SK-N-SH (cell line): ENCODE data around the gene SLC22A23. TPM values are rescaled to one million over a fixed set of nuclear protein-coding genes. Genes with fewer than 3 reads are reported as not detected.

ENCODE experiments used
- CTCF ChIA-PET: fragments of 300-600, 350-600 bp; formaldehyde crosslinking; extraction: SDS; loops from one replicate; lab custom pipeline; 2021; lab: Yijun Ruan, JAX
- POLR2A ChIA-PET: fragments of 350-600 bp; sonication (Branson Sonifier 250); formaldehyde crosslinking; extraction: SDS; loops from one replicate; lab custom pipeline; 2020; ENCODE audit warnings: antibody characterized with exemption, inconsistent platforms; lab: Yijun Ruan, JAX
- DNase-seq: peaks from one replicate; pipeline ENCODE4 v3.0.0; 2012
- H2AFZ ChIP-seq: fragments of 200-600 bp; sonication (generic); 2 replicates; pipeline ENCODE4 v1.8.1; 2016; ENCODE audit warnings: antibody characterized with exemption, mild to moderate bottlenecking, low read depth
- H3F3A ChIP-seq: fragments of 200-600 bp; sonication (generic); replicated peaks from 2 replicates; pipeline ENCODE3; 2016; ENCODE audit warnings: antibody characterized with exemption, mild to moderate bottlenecking; ENCODE audit not compliant: insufficient read depth
- H3K27ac ChIP-seq, 2 experiments: fragments of 200-500 bp in 1 of 2; fragments of 200-600 bp in 1 of 2; sonication (Bioruptor generic) in 1 of 2; sonication (generic), shearing (Covaris generic) in 1 of 2; 2 replicates each; pipeline versions ENCODE4 v1.5.1 to v1.6.1; 2014 to 2016; ENCODE audit warnings: low read depth in 2 of 2, inconsistent platforms in 1 of 2, low read length in 1 of 2, mild to moderate bottlenecking in 1 of 2, mixed read lengths in 1 of 2
- H3K27me3 ChIP-seq: fragments of 200-600 bp; sonication (generic), shearing (Covaris generic); 2 replicates; pipeline ENCODE4 v1.6.1; 2016; ENCODE audit warnings: mixed run types; ENCODE audit not compliant: insufficient read depth
- H3K36me3 ChIP-seq, 2 experiments: fragments of 200-500 bp in 1 of 2; fragments of 200-600 bp in 1 of 2; sonication (Bioruptor generic) in 1 of 2; sonication (generic) in 1 of 2; replicated peaks in 1 of 2; 2 replicates each; pipeline versions ENCODE3 to v1.5.1; 2014 to 2016; ENCODE audit warnings: low read length in 1 of 2, mild to moderate bottlenecking in 1 of 2; ENCODE audit not compliant: insufficient read depth in 2 of 2, control insufficient read depth in 1 of 2
- H3K4me1 ChIP-seq, 2 experiments: fragments of 200-500 bp in 1 of 2; fragments of 200-600 bp in 1 of 2; sonication (Bioruptor generic) in 1 of 2; sonication (generic), shearing (Covaris generic) in 1 of 2; 2 replicates each; pipeline versions ENCODE4 v1.5.1 to v1.6.1; 2014 to 2016; ENCODE audit warnings: low read depth in 1 of 2, low read length in 1 of 2, mixed run types in 1 of 2; ENCODE audit not compliant: insufficient read depth in 2 of 2, control insufficient read depth in 1 of 2
- H3K4me2 ChIP-seq: fragments of 200-600 bp; sonication (generic), shearing (Covaris generic); 2 replicates; pipeline ENCODE4 v1.6.1; 2017; ENCODE audit warnings: mixed run types
- H3K4me3 ChIP-seq, 2 experiments: fragments of 200-500 bp in 1 of 2; fragments of 200-600 bp in 1 of 2; sonication (Bioruptor generic) in 1 of 2; sonication (generic), shearing (Covaris generic) in 1 of 2; 2 replicates each; pipeline versions ENCODE4 v1.5.1 to v1.8.1; 2014 to 2016; ENCODE audit warnings: low read depth in 2 of 2, inconsistent platforms in 1 of 2, low read length in 1 of 2, mild to moderate bottlenecking in 1 of 2, mixed read lengths in 1 of 2, moderate library complexity in 1 of 2
- H3K79me2 ChIP-seq: fragments of 200-600 bp; sonication (generic); 2 replicates; pipeline ENCODE4 v1.8.1; 2017; ENCODE audit warnings: mild to moderate bottlenecking; ENCODE audit not compliant: insufficient read depth
- H3K9ac ChIP-seq: fragments of 200-600 bp; sonication (generic); 2 replicates; pipeline ENCODE4 v1.6.1; 2017; ENCODE audit warnings: mixed run types
- H3K9me2 ChIP-seq: fragments of 200-600 bp; sonication (generic); 2 replicates; pipeline ENCODE4 v1.6.1; 2017; ENCODE audit warnings: mixed run types
- H3K9me3 ChIP-seq: fragments of 200-600 bp; sonication (generic); 2 replicates; pipeline ENCODE4 v1.6.1; 2017; ENCODE audit warnings: mixed run types, mild to moderate bottlenecking, moderate library complexity
- H4K20me1 ChIP-seq: fragments of 200-600 bp; sonication (generic); 2 replicates; pipeline ENCODE4 v1.6.1; 2017; ENCODE audit warnings: mild to moderate bottlenecking, mixed run types; ENCODE audit not compliant: insufficient read depth
- EP300 ChIP-seq, 2 experiments: IDR thresholded peaks; 2 replicates each; pipeline versions ENCODE4 v1.4.0 to v1.6.1; 2012; ENCODE audit warnings: borderline replicate concordance in 1 of 2, low read depth in 1 of 2, low read length in 1 of 2
- FOSL2 ChIP-seq: IDR thresholded peaks from 2 replicates; pipeline ENCODE4 v1.4.0; 2012; ENCODE audit warnings: low read depth, mild to moderate bottlenecking, moderate library complexity, borderline replicate concordance
- JUND ChIP-seq: IDR thresholded peaks from 2 replicates; pipeline ENCODE4 v1.4.0; 2012
- MAX ChIP-seq: IDR thresholded peaks from 2 replicates; pipeline ENCODE4 v1.4.0; 2012; ENCODE audit warnings: low read depth
- NFIC ChIP-seq: IDR thresholded peaks from 2 replicates; pipeline ENCODE4 v1.4.0; 2012; ENCODE audit warnings: borderline replicate concordance
- POLR2AphosphoS5 ChIP-seq: IDR thresholded peaks from 2 replicates; pipeline ENCODE4 v1.6.1; 2012; ENCODE audit warnings: low read depth, low read length
- RFX5 ChIP-seq: IDR thresholded peaks from 2 replicates; pipeline ENCODE4 v1.6.1; 2012; ENCODE audit warnings: mild to moderate bottlenecking, improper control_type of control experiment, low read length
- TAF1 ChIP-seq: IDR thresholded peaks from 2 replicates; pipeline ENCODE4 v1.6.1; 2012; ENCODE audit warnings: low read depth, mild to moderate bottlenecking, low read length, moderate library complexity, borderline replicate concordance
- TCF12 ChIP-seq: IDR thresholded peaks from 2 replicates; pipeline ENCODE4 v1.4.0; 2012
- TEAD4 ChIP-seq: IDR thresholded peaks from 2 replicates; pipeline ENCODE4 v1.4.0; 2012; ENCODE audit warnings: mild to moderate bottlenecking, borderline replicate concordance; ENCODE audit not compliant: insufficient read depth
- YY1 ChIP-seq: IDR thresholded peaks from 2 replicates; pipeline ENCODE4 v1.4.0; 2012; ENCODE audit warnings: low read depth, mild to moderate bottlenecking
- WGBS: methylation state at CpG from one replicate; pipeline ENCODE4 v1.1.6; 2017; ENCODE audit warnings: low lambda C conversion rate; 5-methylcytosine and 5-hydroxymethylcytosine counted together
- polyA plus RNA-seq, 3 experiments: library from polyadenylated mRNA; depleted of rRNA; stranded (reverse); fragments of >200 nt; gene quantifications; 2 replicates each; pipeline ENCODE4 v1.2.3, GENCODE V29; 2012
- TF ChIP-seq, protein P1 (sequence below): fragments of 150-350 bp; IDR thresholded peaks from 2 replicates; pipeline ENCODE4 v1.6.1; 2016; ENCODE audit warnings: mild to moderate bottlenecking, low read depth, low read length
- TF ChIP-seq, protein P2 (sequence below): IDR thresholded peaks from 2 replicates; pipeline ENCODE4 v1.6.1; 2012; ENCODE audit warnings: mild to moderate bottlenecking, low read depth, low read length, moderate library complexity
- TF ChIP-seq, protein P3 (sequence below): fragments of 200-600 bp; sonication (generic); IDR thresholded peaks from 2 replicates; pipeline ENCODE4 v1.6.1; 2017; ENCODE audit warnings: antibody characterized with exemption, mild to moderate bottlenecking, moderate library complexity
- TF ChIP-seq, protein P4 (sequence below): IDR thresholded peaks from 2 replicates; pipeline ENCODE4 v1.4.0; 2012; ENCODE audit warnings: low read depth, borderline replicate concordance
- TF ChIP-seq, protein P5 (sequence below): IDR thresholded peaks from 2 replicates; pipeline ENCODE4; 2012

SLC22A23 gene
- polyA plus RNA-seq, 1 of the 3 experiments (the other 2 are of a cell fraction) = not detected

GRCh38 chr6:3247255-3248146 lies 209.3 kb downstream of the SLC22A23 start:
- POLR2A ChIA-PET = interaction anchor here (1.0 to 6.5 kb wide), 5 partner anchors 8 to 184 kb away, joined by 3 to 88 read pairs (median 8); no protein-coding TSS in a partner anchor
- H2AFZ ChIP-seq = peak overlapping the region; percentile 72

More at GRCh38 chr6:3247255-3248146, 209.3 kb downstream of the SLC22A23 start:
- peaks cover 15 to 18% of the 10 kb centered on the region in 2 experiments for H3K4me1 ChIP-seq
- H3K79me2 ChIP-seq = no peaks in the 10 kb centered on the region
- DNase-seq = peak; percentile 81
- H3K27ac ChIP-seq = peak overlapping the region; percentile 79 to 85
- H3K9me3 ChIP-seq = no peaks in the 10 kb centered on the region
- H3K9ac ChIP-seq = peak overlapping the region; percentile 66
- no peaks in the 10 kb centered on the region for H3K27me3 ChIP-seq
- CTCF ChIA-PET = interaction anchor here (1.1 to 5.8 kb wide), 8 partner anchors 11 to 120 kb away, joined by 4 to 48 read pairs (median 7); partner anchors contain the start of gene PSMG4
- peak overlapping the region; percentile 67 for H3K4me2 ChIP-seq
- H4K20me1 ChIP-seq = no peaks in the 10 kb centered on the region
- peaks cover 16% of the 10 kb centered on the region for H3F3A ChIP-seq
- TF ChIP-seq TEAD4 (peak; percentile 76; the same call in 1 of the 2 replicates), YY1 (peak; percentile 26), EP300 (IDR thresholded peaks at IDR 0.05; ENCODE audit: borderline replicate concordance in 1 of 2, low read depth in 1 of 2, low read length in 1 of 2) (peak in 1 of 2 experiments; percentile 35; a peak in 1 of 4 replicates), POLR2AphosphoS5 (peak; percentile 67; the same call in 1 of the 2 replicates), FOSL2 (peak; percentile 79), MAX (peak; percentile 62), RFX5 (no peak), NFIC (no peak; the same call in 1 of the 2 replicates), JUND (peak; percentile 76), TAF1 (0 out of 2 replicates have a peak, but pooled peaks have one; percentile 37), TCF12 (peak; percentile 45)
- TF ChIP-seq, protein P1, sequence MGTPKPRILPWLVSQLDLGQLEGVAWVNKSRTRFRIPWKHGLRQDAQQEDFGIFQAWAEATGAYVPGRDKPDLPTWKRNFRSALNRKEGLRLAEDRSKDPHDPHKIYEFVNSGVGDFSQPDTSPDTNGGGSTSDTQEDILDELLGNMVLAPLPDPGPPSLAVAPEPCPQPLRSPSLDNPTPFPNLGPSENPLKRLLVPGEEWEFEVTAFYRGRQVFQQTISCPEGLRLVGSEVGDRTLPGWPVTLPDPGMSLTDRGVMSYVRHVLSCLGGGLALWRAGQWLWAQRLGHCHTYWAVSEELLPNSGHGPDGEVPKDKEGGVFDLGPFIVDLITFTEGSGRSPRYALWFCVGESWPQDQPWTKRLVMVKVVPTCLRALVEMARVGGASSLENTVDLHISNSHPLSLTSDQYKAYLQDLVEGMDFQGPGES = no peak
- TF ChIP-seq, protein P2, sequence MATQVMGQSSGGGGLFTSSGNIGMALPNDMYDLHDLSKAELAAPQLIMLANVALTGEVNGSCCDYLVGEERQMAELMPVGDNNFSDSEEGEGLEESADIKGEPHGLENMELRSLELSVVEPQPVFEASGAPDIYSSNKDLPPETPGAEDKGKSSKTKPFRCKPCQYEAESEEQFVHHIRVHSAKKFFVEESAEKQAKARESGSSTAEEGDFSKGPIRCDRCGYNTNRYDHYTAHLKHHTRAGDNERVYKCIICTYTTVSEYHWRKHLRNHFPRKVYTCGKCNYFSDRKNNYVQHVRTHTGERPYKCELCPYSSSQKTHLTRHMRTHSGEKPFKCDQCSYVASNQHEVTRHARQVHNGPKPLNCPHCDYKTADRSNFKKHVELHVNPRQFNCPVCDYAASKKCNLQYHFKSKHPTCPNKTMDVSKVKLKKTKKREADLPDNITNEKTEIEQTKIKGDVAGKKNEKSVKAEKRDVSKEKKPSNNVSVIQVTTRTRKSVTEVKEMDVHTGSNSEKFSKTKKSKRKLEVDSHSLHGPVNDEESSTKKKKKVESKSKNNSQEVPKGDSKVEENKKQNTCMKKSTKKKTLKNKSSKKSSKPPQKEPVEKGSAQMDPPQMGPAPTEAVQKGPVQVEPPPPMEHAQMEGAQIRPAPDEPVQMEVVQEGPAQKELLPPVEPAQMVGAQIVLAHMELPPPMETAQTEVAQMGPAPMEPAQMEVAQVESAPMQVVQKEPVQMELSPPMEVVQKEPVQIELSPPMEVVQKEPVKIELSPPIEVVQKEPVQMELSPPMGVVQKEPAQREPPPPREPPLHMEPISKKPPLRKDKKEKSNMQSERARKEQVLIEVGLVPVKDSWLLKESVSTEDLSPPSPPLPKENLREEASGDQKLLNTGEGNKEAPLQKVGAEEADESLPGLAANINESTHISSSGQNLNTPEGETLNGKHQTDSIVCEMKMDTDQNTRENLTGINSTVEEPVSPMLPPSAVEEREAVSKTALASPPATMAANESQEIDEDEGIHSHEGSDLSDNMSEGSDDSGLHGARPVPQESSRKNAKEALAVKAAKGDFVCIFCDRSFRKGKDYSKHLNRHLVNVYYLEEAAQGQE = no peak
- TF ChIP-seq, protein P3, sequence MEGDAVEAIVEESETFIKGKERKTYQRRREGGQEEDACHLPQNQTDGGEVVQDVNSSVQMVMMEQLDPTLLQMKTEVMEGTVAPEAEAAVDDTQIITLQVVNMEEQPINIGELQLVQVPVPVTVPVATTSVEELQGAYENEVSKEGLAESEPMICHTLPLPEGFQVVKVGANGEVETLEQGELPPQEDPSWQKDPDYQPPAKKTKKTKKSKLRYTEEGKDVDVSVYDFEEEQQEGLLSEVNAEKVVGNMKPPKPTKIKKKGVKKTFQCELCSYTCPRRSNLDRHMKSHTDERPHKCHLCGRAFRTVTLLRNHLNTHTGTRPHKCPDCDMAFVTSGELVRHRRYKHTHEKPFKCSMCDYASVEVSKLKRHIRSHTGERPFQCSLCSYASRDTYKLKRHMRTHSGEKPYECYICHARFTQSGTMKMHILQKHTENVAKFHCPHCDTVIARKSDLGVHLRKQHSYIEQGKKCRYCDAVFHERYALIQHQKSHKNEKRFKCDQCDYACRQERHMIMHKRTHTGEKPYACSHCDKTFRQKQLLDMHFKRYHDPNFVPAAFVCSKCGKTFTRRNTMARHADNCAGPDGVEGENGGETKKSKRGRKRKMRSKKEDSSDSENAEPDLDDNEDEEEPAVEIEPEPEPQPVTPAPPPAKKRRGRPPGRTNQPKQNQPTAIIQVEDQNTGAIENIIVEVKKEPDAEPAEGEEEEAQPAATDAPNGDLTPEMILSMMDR = no peak
- TF ChIP-seq, protein P4, sequence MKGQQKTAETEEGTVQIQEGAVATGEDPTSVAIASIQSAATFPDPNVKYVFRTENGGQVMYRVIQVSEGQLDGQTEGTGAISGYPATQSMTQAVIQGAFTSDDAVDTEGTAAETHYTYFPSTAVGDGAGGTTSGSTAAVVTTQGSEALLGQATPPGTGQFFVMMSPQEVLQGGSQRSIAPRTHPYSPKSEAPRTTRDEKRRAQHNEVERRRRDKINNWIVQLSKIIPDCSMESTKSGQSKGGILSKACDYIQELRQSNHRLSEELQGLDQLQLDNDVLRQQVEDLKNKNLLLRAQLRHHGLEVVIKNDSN = peak; percentile 83
- TF ChIP-seq, protein P5, sequence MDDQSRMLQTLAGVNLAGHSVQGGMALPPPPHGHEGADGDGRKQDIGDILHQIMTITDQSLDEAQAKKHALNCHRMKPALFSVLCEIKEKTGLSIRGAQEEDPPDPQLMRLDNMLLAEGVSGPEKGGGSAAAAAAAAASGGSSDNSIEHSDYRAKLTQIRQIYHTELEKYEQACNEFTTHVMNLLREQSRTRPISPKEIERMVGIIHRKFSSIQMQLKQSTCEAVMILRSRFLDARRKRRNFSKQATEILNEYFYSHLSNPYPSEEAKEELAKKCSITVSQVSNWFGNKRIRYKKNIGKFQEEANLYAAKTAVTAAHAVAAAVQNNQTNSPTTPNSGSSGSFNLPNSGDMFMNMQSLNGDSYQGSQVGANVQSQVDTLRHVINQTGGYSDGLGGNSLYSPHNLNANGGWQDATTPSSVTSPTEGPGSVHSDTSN = peak; percentile 87
- peak overlapping the region; percentile 15 to 22; a peak in 2 of 4 replicates for H3K4me3 ChIP-seq
- WGBS = 26% methylated on average over 32 of the region's 36 CpGs
- no peaks in the 10 kb centered on the region for H3K36me3 ChIP-seq
- H3K9me2 ChIP-seq = no peaks in the 10 kb centered on the region
